GM19043 (cell line): ENCODE measurements around the gene ZNF573.
A peak's percentile ranks its signal among the peaks of the same experiment; 100 is the strongest.
"Not testable (repeated sequence)": the region's sequence is repeated elsewhere in the genome, so short reads cannot be mapped to it uniquely, and the experiment has no call there.

Experiments used
- ATAC-seq: cut with Tn5 transposase; IDR thresholded peaks from one replicate; pipeline ENCODE4 v1.9.1; 2021; ENCODE audit warnings: low read depth; ENCODE audit not compliant: unreplicated experiment

ZNF573 gene

GRCh38 chr19:37779127-37780005, at the start of gene ZNF573:
Gene ZNF573, minus strand, starts transcription at chr19:37779586. Its CDS starts 5,857 bp downstream, at chr19:37773729.
- peak; percentile 76 for ATAC-seq

GRCh38 chr19:37817180-37817981, 38.0 kb upstream of the ZNF573 start:
- ATAC-seq = no peak

GRCh38 chr19:37815611-37816010, 36.2 kb upstream of the ZNF573 start:
- not testable (repeated sequence) for ATAC-seq

GRCh38 chr19:37813340-37813739, 34.0 kb upstream of the ZNF573 start:
- no peak for ATAC-seq

GRCh38 chr19:37809366-37809765, 30.0 kb upstream of the ZNF573 start:
- ATAC-seq = no peak

GRCh38 chr19:37803249-37803840, 24.0 kb upstream of the ZNF573 start:
- no peak for ATAC-seq

- ATAC-seq = no peak
Measured at GRCh38 chr19:37790244-37790925, 11.0 kb upstream of the ZNF573 start.

- ATAC-seq = no peak
Measured at GRCh38 chr19:37778613-37779126, 716 bp downstream of the ZNF573 start.

- ATAC-seq = no peak
Measured at GRCh38 chr19:37770985-37771384, 8.4 kb downstream of the ZNF573 start.

- ATAC-seq = no peak
Measured at GRCh38 chr19:37763488-37763887, 15.9 kb downstream of the ZNF573 start.

- ATAC-seq = not testable (repeated sequence)
Measured at GRCh38 chr19:37757683-37758082, 21.7 kb downstream of the ZNF573 start.

GRCh38 chr19:37738371-37738770, 41.0 kb downstream of the ZNF573 start:
- no peak for ATAC-seq

GRCh38 chr19:37725181-37725580, 54.2 kb downstream of the ZNF573 start:
- ATAC-seq = no peak

- no peak for ATAC-seq
Measured at GRCh38 chr19:37719927-37720265, 59.5 kb downstream of the ZNF573 start.

GRCh38 chr19:37719111-37719926, 60.1 kb downstream of the ZNF573 start, which contains the start of gene ZNF607:
Gene ZNF607, minus strand, starts transcription at chr19:37719761. Its CDS starts 8,143 bp downstream, at chr19:37711618.
- ATAC-seq = peak; percentile 83

GRCh38 chr19:37718304-37718703, 61.1 kb downstream of the ZNF573 start:
- no peak for ATAC-seq

GRCh38 chr19:37716140-37716539, 63.2 kb downstream of the ZNF573 start:
- no peak for ATAC-seq

- no peak for ATAC-seq
Measured at GRCh38 chr19:37706052-37706605, 73.3 kb downstream of the ZNF573 start.

GRCh38 chr19:37699057-37699456, 80.3 kb downstream of the ZNF573 start:
- ATAC-seq = no peak
